ENCODE data around the gene PNPT1.
"Not testable (repeated sequence)": the region's sequence is repeated elsewhere in the genome, so short reads cannot be mapped to it uniquely, and the experiment has no call there.

Gene PNPT1

DNA sequence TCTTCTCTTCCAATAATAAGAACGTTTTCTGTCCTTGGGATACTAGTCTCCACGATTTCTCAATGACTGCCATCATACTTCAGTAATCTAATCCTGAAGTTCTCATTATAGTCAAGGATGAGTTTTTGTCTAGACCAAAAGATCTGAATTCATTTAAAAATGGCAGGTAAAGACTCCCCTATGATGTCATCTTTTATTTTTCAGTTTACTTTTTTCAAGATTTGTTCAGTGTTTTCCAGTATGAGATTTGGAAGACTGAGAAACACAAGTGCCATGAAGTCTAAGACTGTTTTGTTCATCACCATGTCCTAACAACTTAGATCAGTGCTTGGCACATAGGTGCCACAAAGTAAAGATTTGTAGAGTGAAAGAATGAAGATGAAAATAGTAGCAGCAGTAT is 40.4 kb downstream of the PNPT1 start:
- no peak for DNase-seq

DNA sequence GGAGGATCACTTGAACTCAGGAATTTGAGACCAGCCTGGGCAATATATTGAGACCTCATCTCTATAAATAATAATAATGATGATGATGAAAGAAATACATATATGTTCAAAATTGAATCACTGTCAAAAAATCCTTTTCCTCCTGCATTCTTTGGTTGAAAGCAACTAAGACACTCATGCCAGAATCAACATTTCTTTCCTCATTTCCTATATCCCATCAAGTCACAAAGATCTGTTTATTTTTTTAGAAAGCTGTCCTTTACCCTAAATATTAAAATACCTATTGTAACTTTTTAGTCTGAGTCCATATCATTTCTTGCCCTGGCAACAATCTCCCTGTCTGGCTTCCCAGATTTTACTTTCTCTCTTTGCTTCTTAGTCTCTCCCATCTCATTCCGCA is 44.4 kb downstream of the PNPT1 start:
- no peak for DNase-seq

DNA sequence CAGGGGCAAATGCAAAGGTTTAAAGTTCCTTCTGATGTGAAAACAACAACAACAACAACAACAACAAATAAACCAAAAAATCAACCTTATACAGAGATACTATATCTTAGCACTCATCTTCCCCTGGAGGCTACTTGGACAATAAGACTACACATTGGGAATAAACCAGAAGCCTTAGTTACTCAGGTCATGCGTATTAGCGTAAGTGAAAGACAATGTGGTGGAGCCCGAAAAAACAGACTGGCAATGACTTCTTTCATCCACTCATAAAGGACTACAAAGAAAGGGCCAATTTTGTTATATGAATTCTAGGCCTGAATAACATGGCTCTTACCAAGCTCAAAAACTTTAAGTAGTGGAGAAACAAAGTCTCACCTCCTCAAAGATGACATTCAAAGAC is 56.8 kb downstream of the PNPT1 start:
- DNase-seq: no peak

DNA sequence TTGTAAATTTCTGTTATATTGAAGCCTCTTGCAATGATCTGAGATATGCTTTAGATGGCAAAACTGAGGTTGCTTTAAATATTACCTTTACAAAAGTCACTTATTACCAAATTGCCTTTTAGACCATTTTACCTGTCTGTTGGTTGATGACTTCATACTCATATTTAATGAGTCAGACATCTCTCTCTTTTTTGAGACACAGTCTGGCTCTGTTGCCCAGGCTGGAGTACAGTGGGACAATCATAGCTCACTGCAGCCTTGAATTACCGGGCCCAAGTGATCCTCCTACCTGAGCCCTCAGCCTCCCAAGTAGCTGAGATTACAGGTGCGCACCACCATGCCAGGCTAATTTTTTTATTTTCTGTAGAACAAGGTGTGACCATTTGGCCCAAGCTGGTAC is 64.7 kb downstream of the PNPT1 start:
- no peak for DNase-seq

DNA sequence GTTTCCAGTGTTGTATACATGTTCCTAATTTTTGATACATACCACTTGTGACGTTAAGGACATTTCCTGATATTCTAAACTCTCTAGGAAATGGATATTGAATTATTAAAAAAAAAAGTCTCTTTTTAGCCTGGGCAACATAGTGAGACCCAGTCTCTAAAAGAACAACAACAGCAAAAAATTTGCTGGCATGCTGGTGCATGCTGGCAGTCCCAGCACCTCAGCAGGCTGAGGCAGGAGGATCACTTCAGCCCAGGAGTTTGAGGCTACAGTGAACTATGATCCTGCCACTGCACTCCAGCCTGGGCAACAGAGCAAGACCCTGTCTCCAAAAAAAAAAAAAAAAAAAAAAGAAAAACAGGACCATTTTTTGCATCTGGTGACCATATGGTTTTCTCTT is 65.7 kb downstream of the PNPT1 start:
- no peak for DNase-seq

DNA sequence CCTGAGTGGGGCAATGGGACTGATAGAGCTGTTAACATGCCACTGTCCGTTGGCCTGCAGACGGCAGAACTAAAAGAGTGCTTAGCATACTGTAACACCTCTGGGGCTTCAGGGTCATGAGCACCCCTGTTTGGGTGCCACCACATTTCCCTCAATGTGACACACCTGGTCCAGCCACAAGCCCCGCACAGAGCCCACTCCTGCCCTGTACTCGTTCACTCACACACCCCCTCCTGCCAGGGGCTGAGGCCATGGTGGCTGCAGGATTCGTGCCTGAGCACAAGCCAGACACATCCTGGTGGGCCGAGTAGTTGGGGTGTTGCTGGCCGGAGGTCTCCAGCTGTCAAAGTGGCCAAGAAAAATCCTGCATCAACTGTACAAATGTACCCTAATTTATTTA is 71.8 kb downstream of the PNPT1 start:
- DNase-seq: no peak

DNA sequence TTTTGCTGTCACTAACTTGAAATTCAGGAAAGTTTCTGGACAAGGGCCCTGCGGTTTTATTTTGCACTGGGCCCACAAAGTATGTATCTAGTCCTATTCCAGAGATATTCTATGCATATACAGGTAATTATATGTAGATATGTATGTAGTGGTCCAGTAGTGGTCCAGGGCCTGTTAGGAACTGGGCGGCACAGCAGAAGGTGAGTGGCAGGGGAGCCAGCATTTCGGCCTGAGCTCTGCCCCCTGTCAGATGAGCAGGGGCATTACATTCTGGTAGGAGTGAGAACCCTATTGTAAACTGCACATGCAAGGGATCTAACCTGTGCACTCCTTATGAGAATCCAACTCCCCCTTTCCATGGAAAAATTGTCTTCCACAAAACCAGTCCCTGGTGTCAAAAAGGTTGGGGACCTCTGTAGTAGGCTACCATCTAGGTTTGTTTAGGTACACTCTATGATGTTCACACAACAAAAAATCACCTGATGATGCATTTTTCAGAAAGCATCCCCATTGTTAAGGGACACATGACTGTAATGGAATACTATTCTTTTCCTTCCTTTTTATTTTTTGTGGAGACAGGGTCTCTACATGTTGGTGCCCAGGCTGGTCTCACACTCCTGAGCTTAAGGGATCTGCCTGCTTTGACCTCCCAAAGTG is 73.4 kb downstream of the PNPT1 start:
- DNase-seq: no peak

DNA sequence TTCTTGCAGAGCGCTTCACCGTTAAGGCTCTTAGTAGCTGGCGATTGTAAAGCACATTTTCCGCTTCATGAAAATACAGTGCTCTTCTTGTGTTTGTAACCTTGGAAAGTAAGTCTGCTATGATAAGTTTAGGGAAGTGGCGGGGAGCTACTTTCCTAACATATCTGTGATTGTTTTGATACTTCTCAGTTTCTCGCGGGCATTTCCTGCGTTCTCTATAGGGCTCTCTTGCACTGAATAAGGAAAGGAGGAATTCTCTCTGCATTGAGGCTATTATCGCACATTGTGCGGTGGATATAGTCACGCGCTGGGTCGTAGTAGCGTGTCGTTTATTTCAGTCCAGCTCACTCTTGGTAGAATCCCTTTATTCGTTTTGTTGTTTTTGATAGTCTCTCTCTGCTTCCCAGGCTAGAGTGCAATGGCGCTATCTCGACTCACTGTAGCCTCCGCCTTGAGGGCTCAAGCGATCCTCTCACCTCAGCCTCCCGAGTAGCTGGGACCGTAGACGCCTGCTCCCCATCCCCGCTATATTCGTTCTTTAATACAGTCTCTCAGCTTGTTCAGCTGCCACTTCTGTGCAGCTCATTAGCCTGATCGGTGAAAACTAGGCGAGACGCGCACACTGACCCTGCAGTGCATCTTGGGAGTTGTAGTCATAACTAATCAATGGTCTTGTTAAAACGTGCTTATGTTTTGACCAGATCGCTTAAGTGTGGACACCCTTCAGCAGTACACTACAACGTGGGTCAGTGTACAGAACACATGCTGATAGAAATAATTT is 75.2 kb downstream of the PNPT1 start:
- DNase-seq: peak; percentile 47

DNA sequence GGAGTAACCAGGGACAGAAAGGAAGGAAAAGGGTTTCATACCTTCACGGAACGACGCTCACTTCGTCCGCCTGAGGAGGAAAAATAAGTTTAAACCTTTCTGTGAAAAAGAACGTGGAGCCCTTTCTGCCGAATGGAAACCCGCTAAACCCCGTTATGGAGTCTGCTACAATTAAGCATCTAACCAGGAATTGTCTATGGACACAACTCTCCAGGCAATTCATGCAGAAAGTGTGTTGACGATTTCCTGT is 75.7 kb downstream of the PNPT1 start:
- no peak for DNase-seq

DNA sequence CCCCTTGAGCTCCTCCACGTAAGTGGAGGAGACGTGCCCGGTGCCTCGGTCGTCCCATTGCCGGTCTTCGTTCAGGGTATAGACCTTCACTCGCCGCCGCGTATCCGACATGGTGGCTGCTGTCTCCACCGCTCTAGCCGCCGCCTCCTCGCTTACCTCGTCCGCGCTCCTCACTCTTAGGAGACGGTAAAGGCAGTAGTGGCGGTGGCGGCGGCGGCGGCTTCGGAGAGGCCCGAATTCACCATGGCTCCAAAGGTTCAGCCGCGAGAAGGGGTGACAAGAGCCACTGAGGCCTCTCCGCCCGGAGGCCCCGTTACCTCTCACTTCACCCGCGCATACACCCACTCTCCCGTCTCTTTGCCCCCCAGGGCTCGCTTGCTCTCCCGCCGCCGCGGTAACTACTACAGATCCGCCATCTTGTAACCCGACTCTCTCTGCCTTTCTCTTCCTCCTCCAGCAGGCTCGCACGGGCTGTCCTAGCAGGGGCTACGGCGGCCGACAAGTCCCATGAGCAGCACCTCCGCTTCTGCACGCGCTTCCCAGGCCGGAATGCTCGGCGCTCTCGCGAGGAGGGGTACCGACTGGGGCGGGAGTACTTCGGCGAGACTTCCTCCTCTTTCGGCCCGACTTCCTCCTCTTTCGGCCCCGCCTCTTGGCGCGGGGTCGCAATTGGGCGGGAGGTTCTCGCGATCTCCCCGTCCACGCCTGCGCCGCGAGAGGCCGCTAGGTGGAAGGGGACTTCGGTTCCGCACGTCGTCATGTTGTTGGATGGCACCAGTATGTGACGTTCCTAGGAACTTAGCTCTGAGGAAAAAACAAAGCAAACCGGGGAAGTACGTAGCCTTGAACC is 76.2 kb downstream of the PNPT1 start, which contains the start of gene PPP4R3B:
TSS of gene PPP4R3B (minus strand) at position 448 of the 850 bp plus-strand sequence. CDS start at position 111, 337 bp downstream.
- peak; percentile 97 for DNase-seq

DNA sequence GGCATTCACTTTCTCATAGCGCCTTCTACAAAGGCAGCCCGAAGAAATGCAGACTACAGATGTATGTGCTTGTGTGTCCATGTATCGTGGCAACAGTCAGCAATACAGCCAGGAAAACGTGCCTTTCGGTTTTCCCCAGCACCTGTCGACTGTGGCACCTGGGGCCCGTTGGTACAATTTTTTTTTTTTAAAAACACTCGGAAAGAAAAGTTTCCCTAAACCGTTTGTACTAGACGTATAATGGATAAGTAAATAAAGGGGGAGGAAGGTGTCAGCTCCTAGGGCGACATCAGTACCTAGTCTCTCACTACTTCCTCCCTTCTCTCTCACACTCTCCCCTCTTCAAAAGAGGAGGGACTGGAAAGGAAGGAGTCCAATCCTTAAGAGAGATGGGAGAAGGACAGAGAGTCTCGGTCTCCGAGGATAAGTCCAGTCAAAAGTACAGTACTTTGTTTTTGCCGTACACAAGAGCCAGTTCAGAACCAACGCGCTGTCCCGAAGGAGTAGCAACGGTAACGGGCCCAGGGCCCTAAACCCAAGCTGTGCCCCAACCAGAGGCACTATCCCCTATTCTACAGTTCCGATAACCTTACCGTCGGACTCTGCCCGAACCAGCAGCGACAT is 77.0 kb downstream of the PNPT1 start:
- peak; percentile 80 for DNase-seq

DNA sequence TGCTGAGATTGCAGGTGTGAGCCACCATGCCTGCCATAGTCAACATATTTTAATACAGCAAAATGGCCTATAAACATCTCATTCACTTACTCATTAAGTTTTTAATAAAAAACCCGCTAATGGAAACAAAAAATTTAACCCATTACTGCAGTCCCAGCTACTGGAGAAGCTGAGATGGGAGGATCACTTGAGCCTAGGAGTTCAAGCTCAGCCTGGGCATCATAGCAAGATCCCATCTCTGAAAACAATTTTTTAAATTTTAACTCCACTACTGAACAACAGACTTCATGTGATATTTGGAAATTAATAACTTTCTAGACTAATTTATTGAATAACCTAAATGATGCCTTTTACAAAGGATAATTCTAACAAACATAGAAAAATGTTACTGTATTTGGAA is 81.6 kb downstream of the PNPT1 start:
- no peak for DNase-seq

DNA sequence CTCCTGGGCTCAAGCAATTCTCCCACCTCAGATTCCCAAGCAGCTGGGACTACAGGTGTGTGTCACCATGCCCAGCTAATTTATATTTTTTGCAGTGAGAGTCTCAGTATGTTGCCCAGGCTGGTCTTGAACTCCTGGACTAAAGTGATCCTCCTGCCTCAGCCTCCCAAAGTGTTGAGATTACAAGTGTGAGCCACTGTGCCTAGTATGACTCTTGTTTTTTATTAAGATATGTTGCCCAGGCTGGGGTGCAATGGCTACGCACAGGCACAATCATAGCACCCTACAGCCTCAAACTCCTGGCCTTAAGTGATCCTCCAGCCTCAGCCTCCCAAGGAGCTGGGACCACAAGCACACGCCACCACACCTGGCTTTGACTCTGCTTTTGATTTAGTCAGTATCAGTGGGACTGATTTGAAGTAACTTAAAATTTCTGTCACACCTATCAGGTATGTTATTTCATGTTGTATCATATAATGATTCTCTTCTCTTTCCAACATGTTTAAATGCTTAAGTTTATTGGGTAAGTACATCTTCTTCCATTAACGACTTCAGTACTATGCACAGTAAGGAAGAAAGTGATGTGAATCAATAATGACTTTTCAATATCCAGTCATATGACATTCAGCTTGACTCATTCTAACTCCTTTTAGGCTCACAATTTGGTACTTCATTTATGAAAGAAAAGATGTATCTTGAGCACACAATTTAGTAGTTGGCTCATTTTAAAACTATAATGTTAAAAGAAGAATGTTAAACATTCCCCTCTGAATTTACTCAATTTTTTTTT is 82.5 kb downstream of the PNPT1 start:
- DNase-seq: no peak

DNA sequence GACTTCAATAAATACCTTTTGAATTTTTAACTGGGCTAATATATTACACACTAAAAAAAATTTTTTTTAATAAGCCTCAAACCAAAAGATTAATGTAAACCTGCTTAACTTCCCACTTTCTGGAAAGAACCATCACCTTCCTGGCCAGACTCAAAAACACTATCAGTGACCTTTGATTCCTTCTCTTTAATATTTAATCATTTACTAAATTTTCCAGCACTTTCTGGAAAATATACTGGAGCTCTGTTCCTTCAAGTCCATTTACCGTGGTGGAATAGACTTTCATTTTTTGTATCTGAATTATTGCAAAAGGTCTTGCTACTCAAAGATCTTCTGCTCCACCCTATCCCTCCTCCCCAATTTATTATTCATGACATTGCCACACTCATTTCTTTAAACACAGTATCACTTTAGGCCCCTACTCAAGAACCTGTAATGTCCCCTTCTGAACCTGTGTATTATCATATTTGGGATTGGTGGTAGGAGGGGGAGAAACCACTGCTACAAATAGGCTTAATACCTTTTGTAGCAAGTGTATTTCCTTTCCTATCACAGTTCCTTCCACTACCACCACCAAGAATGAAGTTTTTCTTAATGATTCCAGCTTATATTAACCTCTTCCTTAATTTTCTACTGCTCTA is 83.6 kb downstream of the PNPT1 start:
- DNase-seq: no peak

DNA sequence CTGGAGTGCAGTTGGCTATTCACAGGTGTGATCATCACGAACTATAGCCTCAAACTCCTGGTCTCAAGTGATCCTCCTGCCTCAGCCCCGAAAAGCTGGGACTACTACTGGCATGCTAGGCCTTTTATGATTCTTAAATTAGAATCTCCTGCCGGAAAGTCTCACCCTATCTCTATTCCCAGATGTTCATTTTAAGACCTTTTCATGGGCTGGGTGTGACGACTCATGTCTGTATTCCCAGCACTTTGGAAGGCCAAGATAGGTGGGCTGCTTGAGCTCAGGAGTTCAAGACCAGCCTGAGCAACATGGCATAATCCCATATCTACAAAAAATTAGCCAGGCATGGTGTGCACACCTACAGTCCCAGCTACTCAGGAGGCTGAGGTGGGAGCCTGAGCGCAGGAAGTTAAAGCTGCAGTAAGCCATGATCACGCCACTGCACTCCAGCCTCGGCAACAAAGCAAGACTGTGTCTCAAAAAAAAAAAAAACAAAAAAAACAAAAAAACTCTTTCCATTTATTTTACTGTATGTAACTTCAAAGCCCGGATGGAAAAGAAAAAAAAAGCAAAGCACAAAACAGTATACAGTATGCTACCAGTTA is 84.3 kb downstream of the PNPT1 start:
- no peak for DNase-seq

DNA sequence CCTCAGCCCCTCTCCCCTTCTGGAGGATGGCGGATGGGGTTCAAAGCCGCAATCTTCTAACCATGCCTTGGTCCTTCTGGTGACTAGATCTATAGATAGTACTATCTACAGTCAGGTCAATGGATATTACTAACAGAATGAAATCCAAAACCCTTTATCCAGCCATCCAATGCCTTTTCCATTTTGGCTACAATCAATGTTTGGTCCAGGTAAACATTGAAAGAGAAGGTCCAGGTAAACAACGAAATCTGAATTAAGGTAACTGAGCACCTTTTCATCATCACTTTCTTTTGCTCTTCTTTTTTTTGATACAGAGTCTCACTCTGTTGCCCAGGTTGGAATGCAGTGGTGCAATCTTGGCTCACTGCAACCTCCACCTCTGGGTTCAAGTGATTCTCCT is 85.9 kb downstream of the PNPT1 start:
- no peak for DNase-seq

DNA sequence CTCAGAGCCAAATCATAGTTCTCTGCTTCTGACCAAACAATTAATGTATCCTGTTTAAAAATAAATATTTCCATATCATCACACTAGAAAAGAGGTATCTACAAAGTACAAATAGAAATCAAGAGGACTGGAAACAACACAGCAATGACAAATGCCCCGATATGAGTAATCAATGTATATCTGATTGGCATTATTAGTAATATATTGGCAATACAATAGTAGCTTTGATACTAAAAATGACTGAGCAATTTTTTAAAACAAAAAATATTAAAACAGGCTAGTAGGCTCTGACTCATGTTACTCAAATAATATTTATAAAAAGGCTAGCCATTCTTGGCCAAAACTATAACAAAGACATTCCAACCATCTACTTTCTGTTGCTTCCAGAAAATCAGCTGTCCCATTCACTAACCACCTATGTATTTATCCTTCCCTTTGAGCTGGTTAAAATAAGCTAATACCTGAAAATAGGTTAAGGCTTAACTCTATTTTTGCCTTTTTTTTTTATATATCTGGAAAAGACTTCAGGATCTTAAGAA is 89.5 kb downstream of the PNPT1 start:
- DNase-seq: no peak

DNA sequence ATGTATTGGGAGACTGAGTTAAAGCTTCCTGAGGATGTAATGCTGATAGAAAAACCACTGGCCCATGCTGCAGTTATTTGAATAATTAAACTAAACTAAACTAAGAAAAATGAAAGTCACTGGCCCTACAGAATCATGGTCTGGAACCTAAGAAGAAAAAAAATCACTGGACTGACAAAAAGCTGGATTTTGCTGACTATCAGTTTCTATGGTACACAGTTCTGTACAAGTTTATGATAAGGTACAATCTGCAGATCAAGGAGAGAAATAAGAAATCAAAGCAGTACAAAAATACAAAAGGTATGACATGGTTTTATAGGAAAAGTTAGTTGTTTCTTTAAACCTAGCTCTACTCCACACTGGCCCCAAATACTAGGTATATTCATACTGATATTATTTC is 91.8 kb downstream of the PNPT1 start:
- no peak for DNase-seq

DNA sequence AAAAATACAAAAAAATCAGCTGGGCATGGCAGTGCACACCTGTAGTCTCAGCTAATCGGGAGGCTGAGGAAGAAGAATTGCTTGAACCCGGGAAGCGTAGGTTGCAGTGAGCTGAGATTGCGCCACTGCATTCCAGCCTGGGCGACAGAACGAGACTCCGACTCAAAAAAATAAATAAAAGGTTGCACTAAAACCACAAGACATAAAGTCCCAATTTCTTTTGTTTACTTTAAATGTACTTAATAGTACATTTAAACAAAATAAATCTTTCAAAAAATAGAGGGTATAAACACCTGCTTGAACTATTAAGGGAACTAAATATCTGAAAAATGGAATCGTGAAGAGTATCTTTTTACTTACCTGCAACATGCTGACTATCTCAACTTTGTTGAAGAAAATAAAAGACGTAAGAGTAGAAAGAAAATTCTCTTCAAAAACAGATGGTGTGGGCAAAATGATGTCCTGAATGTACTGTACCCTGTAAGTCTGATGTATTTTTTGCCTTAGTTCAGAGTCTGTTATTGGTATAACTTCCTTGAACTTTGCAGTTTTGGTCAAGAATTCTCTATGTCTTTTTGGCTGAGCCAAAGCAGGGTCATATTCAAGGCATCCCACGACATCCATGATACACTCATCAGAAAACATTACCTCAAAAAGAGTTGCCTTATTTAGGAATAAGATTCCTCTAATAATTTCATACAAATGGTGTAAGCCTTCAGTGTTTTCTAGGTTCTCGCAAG is 95.4 kb downstream of the PNPT1 start:
- no peak for DNase-seq

DNA sequence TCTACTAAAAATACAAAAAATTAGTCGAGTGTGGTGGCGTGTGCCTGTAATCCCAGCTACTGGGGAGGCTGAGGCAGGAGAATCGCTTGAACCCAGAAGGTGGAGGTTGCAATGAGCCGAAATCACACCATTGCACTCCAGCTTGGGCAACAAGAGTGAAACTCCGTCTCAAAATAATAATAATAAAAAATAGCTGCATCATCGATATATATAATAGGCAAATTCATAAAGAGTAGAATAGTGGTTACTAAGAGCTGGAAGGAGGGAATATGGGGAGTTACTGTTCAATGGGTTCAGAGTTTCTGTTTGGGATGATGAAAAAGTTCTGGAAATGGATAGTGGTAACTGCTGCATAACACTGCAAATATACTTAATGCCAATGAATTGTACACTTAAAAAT is 96.8 kb downstream of the PNPT1 start:
- DNase-seq: not testable (repeated sequence)

DNA sequence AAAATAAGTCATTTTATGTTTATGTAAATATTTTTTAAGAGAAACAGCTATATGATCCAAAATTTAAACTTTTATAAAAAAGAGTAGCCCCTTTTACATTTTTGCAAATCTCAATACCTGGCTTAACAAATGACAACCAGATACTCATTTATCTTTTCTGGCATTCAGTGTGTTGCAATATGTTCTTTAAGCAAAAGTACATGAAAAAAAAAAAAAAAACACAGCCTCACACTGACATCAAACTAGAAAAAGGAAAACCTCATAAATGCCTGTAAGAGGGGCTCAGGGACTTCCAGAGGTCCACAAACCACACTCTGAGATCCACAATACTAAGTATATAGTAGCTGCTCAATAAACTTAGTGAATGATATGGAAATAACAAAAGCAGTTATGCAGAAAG is 98.1 kb downstream of the PNPT1 start:
- DNase-seq: no peak
